ENCODE results near the gene ARL6IP5. TPM values are rescaled to one million over a fixed set of nuclear protein-coding genes. Genes with fewer than 3 reads are reported as not detected.

The ARL6IP5 gene
- total and polyA plus RNA-seq, 2 donors (not counting 3 experiments of a cell fraction or from before 2014, with no cell fraction given): 96.9 to 116 TPM

DNA sequence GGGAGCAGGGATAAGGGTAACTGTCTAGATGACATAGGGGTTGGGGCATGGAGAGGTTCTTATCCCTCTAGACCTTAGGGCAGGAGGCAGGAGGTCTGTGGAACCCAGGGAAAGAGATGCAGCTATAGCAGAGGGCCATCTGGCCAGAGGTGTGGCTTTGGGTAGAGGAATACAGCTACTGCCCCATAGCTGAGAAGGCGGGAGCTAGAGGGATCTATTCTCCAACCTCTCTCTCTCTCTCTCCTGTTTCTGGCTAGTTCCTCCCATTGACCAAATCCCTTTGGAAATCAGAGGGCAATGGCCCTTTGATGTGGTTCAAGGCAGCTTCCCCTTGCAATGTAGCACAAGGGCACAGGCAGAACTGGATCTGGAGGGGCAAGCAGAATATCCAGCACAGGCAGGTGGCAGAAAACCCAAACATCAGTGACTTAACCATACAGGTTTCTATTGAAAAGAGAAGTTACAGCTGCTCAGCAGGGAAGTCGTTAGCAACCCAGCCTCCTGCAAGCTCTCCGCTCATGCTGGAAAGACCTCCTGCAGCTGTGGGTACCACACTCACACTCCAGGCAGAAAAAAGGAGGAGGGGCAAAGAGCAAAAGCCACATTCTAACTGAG is 60.0 kb downstream of the ARL6IP5 start:
- Histone ChIP-seq H3K27me3 (ENCODE audit: control insufficient read depth in 2 of 2, insufficient read depth in 2 of 2, low read length in 2 of 2) (no peaks in the 10 kb centered on the region), H3K9me1 (replicated peaks; ENCODE audit: control insufficient read depth, extremely low read depth, insufficient read depth, low read length) (no peaks in the 10 kb centered on the region), H3K4me1 (ENCODE audit: control insufficient read depth, extremely low read depth, insufficient read depth, low read length) (no peaks in the 10 kb centered on the region), H3K4me3 (replicated peaks in 1 of 3; ENCODE audit: insufficient read depth in 1 of 3, low read depth in 1 of 3, low read length in 3 of 3) (no peak overlapping the region), H4K20me1 (replicated peaks; ENCODE audit: control insufficient read depth, extremely low read depth, insufficient read depth, low read length) (no peaks in the 10 kb centered on the region), H3K36me3 (ENCODE audit: control insufficient read depth in 2 of 2, extremely low read depth in 1 of 2, insufficient read depth in 2 of 2, low read length in 2 of 2) (no peaks in the 10 kb centered on the region), H3K9ac (replicated peaks; ENCODE audit: extremely low read depth, insufficient read depth, low read length) (no peak overlapping the region), H2AFZ (ENCODE audit: low read depth, low read length) (no peak overlapping the region), H3K79me2 (ENCODE audit: control insufficient read depth, insufficient read depth, low read length) (no peaks in the 10 kb centered on the region), H3K9me3 (replicated peaks; ENCODE audit: control insufficient read depth, insufficient read depth, low read length) (no peaks in the 10 kb centered on the region), H3K27ac (ENCODE audit: insufficient read depth, low read depth, low read length) (no peak overlapping the region), H3K4me2 (ENCODE audit: insufficient read depth, low read length) (no peak overlapping the region)
- ChIA-PET CTCF (interaction anchor here (0.7 to 2.4 kb wide), 9 partner anchors 9 to 307 kb away, joined by 3 to 12 read pairs (median 3); no protein-coding TSS in a partner anchor), POLR2A (no interaction called here)
- FAIRE-seq (no peak), DNase-seq (ENCODE audit: low read depth, low spot score) (no peak)
- TF ChIP-seq JUN (IDR thresholded peaks at IDR 0.05; ENCODE audit: borderline replicate concordance, insufficient read depth, insufficient read length, low read depth): no peak
- TF ChIP-seq, protein P1, sequence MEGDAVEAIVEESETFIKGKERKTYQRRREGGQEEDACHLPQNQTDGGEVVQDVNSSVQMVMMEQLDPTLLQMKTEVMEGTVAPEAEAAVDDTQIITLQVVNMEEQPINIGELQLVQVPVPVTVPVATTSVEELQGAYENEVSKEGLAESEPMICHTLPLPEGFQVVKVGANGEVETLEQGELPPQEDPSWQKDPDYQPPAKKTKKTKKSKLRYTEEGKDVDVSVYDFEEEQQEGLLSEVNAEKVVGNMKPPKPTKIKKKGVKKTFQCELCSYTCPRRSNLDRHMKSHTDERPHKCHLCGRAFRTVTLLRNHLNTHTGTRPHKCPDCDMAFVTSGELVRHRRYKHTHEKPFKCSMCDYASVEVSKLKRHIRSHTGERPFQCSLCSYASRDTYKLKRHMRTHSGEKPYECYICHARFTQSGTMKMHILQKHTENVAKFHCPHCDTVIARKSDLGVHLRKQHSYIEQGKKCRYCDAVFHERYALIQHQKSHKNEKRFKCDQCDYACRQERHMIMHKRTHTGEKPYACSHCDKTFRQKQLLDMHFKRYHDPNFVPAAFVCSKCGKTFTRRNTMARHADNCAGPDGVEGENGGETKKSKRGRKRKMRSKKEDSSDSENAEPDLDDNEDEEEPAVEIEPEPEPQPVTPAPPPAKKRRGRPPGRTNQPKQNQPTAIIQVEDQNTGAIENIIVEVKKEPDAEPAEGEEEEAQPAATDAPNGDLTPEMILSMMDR (IDR thresholded peaks at IDR 0.05; ENCODE audit: extremely low read depth in 1 of 2, insufficient read depth in 1 of 2, low read depth in 1 of 2, low read length in 2 of 2): no peak
- no peak for TF ChIP-seq POLR2A (IDR thresholded peaks at IDR 0.05; ENCODE audit: low read depth, low read length)
- TF ChIP-seq MYC (IDR thresholded peaks at IDR 0.05; ENCODE audit: low read depth, low read length): no peak
- TF ChIP-seq FOS (IDR thresholded peaks at IDR 0.05; ENCODE audit: borderline replicate concordance, insufficient read depth, low read length): no peak
- TF ChIP-seq, protein P2, sequence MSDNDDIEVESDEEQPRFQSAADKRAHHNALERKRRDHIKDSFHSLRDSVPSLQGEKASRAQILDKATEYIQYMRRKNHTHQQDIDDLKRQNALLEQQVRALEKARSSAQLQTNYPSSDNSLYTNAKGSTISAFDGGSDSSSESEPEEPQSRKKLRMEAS (IDR thresholded peaks at IDR 0.05; ENCODE audit: insufficient read depth, insufficient read length): no peak
- TF ChIP-seq POLR2AphosphoS5 (IDR thresholded peaks at IDR 0.05; ENCODE audit: insufficient read depth, low read depth, low read length): no peak
- TF ChIP-seq GATA2 (IDR thresholded peaks at IDR 0.05; ENCODE audit: insufficient read depth, insufficient read length, low read depth, low read length): no peak
- TF ChIP-seq EZH2 (IDR thresholded peaks at IDR 0.05; ENCODE audit: borderline replicate concordance, low read depth, low read length, severe bottlenecking): no peak
- intact Hi-C loops (cut with micrococcal nuclease): no loop called here
- BruUV-seq (replicated peaks): no TSS peak
- dilution Hi-C loops (cut with MboI; ENCODE audit: extremely low pct_ligation_motif_present, low sequenced_read_pairs): no loop called here
